CD4-positive, alpha-beta T cell treated with Interleukin-17A for 4 hours (primary cell): ENCODE results near the gene VTI1A.

ENCODE experiments used
- DNase-seq: peaks from one replicate; pipeline ENCODE4 v3.0.0-alpha.2; 2020; ENCODE audit warnings: mixed read lengths

VTI1A gene

DNA sequence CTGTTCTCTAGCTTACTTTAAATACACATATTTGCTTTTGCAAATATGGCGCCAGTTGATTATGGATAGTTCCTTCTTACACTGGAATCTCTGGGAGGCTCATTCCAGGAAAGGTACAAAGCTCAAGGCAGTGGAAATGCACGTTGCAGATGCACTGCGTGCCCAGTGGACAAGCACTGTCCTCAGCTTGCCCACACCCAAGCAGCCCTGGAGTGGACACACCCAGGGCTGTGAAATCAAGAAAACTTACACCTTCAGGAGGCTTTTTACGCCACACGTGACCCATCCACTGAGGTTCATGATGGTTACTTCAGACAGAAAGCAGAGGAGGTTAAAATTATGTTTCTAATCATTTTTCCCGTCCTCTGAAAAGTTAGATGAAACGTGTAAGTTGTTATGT lies 248.5 kb downstream of the VTI1A start:
- no peak for DNase-seq

GRCh38 chr10:112696592-112696991 lies 249.6 kb downstream of the VTI1A start:
- no peak for DNase-seq

DNA sequence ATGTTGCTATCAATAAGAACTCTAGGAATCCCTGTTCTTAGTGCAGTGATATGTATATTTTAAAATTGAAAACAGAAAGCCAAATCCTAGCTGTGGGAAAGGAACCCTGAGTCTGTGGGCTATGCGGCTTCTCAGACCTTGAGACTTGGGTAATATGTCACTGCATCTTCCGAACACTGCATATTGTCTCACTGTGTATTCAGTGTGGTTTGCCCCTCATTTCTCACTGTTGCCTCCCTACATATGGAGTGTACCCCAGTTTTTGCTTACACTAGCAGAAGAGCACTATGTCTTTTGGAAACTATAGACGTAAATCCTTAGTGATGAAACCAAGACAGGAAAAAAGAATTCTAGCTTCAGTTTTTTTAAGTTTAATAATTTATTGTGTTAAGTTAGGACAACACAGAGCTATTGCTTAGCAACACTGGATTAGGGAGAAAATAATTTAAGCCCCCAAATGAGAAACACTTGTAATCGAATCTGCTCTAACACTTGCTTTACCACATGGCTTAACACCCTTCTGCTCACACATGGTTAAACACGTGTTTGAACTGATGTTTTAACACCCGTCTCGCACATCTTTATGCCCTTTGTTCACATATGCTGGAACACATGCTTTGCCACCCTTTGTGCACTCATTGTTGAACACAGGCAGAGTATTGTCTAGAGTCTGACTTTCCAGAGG lies 251.3 kb downstream of the VTI1A start:
- DNase-seq, result no peak

GRCh38 chr10:112698818-112699164 lies 251.8 kb downstream of the VTI1A start:
- no peak for DNase-seq

- no peak for DNase-seq
These were observed 253.2 kb downstream of the VTI1A start for GRCh38 chr10:112700215-112700671.

GRCh38 chr10:112701211-112701877 lies 254.3 kb downstream of the VTI1A start:
- no peak for DNase-seq

- DNase-seq, result no peak
These were observed 254.9 kb downstream of the VTI1A start for GRCh38 chr10:112701878-112702255.

DNA sequence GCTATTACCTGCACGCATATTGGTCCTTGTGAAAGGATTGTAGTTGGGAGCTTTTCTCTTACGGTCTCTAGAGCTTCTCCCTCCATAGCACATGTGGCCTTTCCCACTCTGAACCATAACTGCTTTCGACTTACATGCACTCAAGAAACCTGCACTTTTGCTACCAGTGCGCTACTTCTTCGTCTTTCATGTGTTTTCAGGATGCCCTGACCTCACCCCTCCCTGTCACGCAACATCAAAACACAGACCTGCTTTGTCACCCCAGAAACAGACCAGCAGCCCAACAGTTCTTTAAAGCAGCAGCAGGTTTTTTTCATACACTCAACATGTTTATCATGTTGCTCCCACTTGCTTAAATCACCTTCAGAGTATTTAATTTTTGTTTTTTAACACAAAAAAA lies 259.6 kb downstream of the VTI1A start:
- no peak for DNase-seq

DNA sequence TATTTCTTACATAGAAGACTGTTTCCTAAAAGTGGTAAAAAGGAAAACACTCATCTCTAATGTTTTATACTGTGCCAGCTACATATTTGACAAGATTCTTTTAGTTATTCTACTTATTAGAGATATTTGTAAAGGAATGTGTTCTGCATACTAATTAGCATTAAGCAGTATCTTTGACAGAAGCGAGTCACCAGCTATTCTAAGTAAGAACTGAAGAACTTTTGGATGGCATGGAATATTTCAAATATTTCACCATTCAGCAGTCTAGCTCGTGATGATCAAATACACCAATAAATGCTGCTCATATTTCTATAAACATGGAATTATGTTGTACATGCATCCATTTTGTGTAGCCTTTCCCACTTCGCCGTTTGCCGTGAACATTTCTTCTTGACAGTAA lies 261.4 kb downstream of the VTI1A start:
- no peak for DNase-seq

GRCh38 chr10:112710528-112710927 lies 263.5 kb downstream of the VTI1A start:
- DNase-seq, result no peak

DNA sequence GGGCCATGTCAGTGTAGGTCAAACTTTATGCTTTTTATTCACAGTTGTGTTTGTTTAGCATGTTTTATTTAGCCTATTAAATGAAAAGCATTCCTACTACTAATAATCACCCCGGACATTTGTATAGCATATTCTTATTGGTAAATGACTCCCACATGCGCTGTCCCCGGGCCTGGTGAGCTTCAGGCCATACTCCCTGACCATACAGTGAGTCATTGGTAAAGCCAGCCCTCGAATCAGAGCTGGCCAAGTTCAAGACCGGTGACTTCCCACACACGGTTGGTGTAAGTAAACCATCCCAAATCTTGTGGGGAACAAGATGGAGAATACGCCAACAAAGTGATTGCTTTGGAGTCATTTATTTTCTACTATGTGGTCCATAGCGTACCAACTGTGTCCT lies 264.4 kb downstream of the VTI1A start:
- no peak for DNase-seq

- no peak for DNase-seq
These were observed 265.5 kb downstream of the VTI1A start for GRCh38 chr10:112712536-112712935.

DNA sequence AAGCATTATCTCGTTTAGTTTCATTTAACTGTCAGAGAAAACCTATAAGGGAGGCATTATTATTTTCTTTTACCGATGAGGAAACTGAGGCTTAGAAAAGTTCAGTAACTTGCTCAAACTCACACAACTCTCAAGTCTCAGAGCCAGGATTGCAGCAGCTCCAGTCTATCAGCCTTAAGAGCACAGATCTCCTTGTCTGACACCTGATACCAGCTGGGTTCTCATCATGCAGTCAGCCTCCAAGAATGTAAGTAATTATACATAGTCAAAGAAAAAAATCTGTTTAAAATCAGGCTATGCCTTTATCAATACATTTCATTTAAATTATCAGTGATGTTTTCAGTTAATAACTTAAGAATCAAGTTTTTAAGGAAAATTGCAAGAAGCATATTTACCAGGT lies 266.4 kb downstream of the VTI1A start:
- DNase-seq, result no peak

GRCh38 chr10:112715581-112715980 lies 268.6 kb downstream of the VTI1A start:
- no peak for DNase-seq

DNA sequence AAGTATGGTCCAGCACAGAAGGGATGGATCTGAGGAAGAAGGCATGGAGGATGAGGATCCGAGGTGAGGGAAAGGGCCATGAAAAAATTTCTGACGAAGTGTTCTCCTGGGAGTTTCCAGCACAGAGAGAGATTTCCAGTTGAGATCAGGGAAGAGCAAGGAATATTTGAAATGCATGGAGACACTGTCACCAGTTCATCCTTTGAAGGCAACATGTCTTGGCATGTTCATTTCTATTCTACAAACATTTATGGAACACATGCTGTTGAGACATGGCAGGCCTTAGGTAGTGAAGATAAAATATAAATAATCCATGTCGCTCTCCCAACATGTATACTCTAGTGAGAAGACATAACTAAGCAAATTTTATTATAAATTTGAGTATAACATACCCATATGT lies 269.1 kb downstream of the VTI1A start:
- DNase-seq, result no peak

- DNase-seq, result no peak
These were observed 270.0 kb downstream of the VTI1A start for GRCh38 chr10:112716924-112717413.

GRCh38 chr10:112720178-112720577 lies 273.2 kb downstream of the VTI1A start:
- no peak for DNase-seq

GRCh38 chr10:112721080-112721698 lies 274.2 kb downstream of the VTI1A start:
- peak; percentile 9 for DNase-seq

DNA sequence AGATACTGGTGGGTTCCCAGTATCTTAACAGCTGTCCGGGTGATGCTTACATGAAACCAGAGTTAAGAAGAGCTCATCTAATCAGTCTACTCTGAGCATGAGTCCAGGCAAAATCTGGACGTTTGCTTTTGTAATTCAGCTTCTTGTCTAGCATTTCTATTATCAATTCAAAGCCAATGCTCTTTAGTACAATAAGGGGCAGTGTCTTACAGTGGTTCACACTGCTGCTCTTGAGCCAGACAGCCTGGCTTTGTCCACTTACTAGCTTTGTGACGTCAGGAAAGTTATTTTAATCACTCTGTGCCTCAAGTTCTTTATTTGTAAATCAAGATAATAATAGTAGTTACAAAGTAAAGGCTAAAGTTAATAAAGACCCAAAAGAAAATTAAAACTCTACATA lies 275.7 kb downstream of the VTI1A start:
- no peak for DNase-seq

DNA sequence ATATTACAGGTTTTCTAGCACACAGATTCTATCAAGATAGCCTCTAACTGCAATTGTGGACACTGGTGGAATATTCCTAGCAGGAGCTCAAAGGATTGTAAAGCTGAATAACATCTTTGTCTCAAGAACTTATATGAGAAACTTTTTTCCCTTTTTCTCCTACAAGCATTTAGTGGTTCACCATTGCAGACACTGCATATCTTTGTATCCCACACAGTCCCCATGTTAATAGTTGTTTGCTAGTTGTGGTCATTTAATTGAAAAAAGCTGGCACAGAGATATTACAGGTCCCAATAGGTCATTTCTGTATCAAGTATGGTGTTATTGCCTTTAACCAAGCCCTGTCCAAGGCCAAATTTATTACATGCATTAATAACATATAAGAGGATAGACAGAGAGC lies 276.9 kb downstream of the VTI1A start:
- DNase-seq, result no peak

DNA sequence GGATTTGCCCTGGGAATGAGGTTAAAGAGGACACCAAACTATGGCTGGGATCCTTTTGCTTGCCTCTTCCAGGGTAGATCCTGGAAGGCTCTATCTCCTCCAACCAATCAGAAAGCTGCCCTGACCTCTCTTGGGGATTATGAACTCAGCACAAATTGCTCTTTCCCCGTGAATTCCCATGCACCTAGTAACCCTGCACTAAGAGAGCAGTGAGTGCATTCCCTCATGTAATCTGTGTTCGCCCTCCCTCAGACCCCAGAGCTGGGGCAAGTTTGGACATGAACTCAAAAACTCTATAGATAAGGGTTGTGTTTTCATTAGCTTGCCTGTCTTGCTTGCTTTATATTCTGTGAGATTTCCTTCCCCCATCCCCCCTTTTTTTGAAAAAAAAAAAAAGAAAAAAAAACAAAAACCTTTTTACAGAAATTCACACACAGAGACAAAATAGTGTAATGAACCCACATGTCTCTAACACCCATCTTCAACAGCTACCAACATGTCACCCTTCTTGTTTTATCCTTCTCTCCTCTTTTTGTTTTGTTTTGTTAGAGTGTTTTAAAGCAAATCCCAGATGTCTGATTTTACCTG lies 277.5 kb downstream of the VTI1A start:
- no peak for DNase-seq

- DNase-seq, result no peak
These were observed 281.3 kb downstream of the VTI1A start for GRCh38 chr10:112728118-112728883.

GRCh38 chr10:112728997-112729396 lies 282.0 kb downstream of the VTI1A start:
- no peak for DNase-seq
